Heart right ventricle (tissue), 16 donors: Measurements from ENCODE around the gene CKMT2. TPM values are rescaled to one million over a fixed set of nuclear protein-coding genes. Genes with fewer than 3 reads are reported as not detected.
A peak's percentile ranks its signal among the peaks of the same experiment; 100 is the strongest.

ENCODE experiments used
- ATAC-seq, 8 donors: fragments of 200-7000 bp; cut with Tn5 transposase; one replicate each; pipeline ENCODE4 v1.9.1; 2020; ENCODE audit warnings: mild to moderate bottlenecking in 8 of 8, moderate library complexity in 8 of 8, moderate number of reproducible peaks in 1 of 8
- DNase-seq, 2 donors: peaks; one replicate each; pipeline ENCODE4 v3.0.0-alpha.2; 2020
- H3K27ac ChIP-seq, 10 donors: fragments of 200-600 bp; sonication (generic) in 2 of 10; one replicate each; pipeline versions ENCODE4 v1.5.0 to v1.8.0; 2020 to 2022; ENCODE audit warnings: mild to moderate bottlenecking in 3 of 10
- H3K27me3 ChIP-seq, 7 donors: fragments of 200-600 bp; one replicate each; pipeline ENCODE4 v1.8.0; 2021 to 2022; ENCODE audit warnings: mild to moderate bottlenecking in 2 of 7
- H3K36me3 ChIP-seq, 9 donors: fragments of 200-600 bp; sonication (generic) in 1 of 9; one replicate each; pipeline versions ENCODE4 v1.5.0 to v1.8.0; 2020 to 2022; ENCODE audit warnings: mild to moderate bottlenecking in 2 of 9
- H3K4me1 ChIP-seq, 9 donors: fragments of 200-600 bp; sonication (generic) in 1 of 9; one replicate each; pipeline versions ENCODE4 v1.5.0 to v1.8.0; 2020 to 2022; ENCODE audit warnings: mild to moderate bottlenecking in 4 of 9
- H3K4me3 ChIP-seq, 10 donors: fragments of 200-600 bp; sonication (generic) in 2 of 10; one replicate each; pipeline versions ENCODE4 v1.5.0 to v1.8.0; 2020 to 2022; ENCODE audit warnings: mild to moderate bottlenecking in 7 of 10, moderate library complexity in 2 of 10
- H3K9me3 ChIP-seq, 11 donors: fragments of 200-600 bp in 10 of 11; sonication (generic) in 2 of 11; one replicate each; pipeline versions ENCODE4 v1.5.0 to v1.8.0; 2013 to 2022; ENCODE audit warnings: mild to moderate bottlenecking in 2 of 11, control low read depth in 1 of 11, moderate library complexity in 1 of 11
- CTCF ChIP-seq, 9 donors: fragments of 200-600 bp; sonication (generic) in 2 of 9; IDR thresholded peaks; one replicate each; pipeline versions ENCODE4 v1.5.0 to v1.8.0; 2021 to 2022; ENCODE audit warnings: antibody characterized with exemption in 9 of 9, mild to moderate bottlenecking in 5 of 9, moderate library complexity in 1 of 9
- WGBS, 2 donors: extraction: QIAGEN DNeasy Blood & Tissue Kit; methylation state at CpG; one replicate each; pipeline ENCODE4 v1.1.7; 2013; ENCODE audit warnings: inconsistent platforms in 1 of 2; 5-methylcytosine and 5-hydroxymethylcytosine counted together
- intact Hi-C, 10 donors: fragments of 100-400 bp; cut with DNase I; formaldehyde crosslinking; loops; one replicate each; pipeline versions ENCODE4 v1.11.1 to v1.14.2; 2022
- polyA plus RNA-seq, 2 donors: library from polyadenylated mRNA; stranded (reverse); fragments of 200-250 nt; gene quantifications; one replicate each; pipeline ENCODE4 v1.2.3, GENCODE V29; 2013
- total RNA-seq, 10 donors: library from RNA; stranded (reverse); fragmentation: NEBNext Ultra II Directional in 3 of 10; extraction: Animal tissue kit (Norgen Biotek cat#: 25700) in 3 of 10; gene quantifications; one replicate each; pipeline versions ENCODE4 v1.2.1 to v1.2.4, GENCODE V29; 2021 to 2023
- donor health status: Arrhythmogenic right ventricular cardiomyopathy.
- donor health status: ischemic (EF 13 %, LVEDD 7.1; RV severe dilation, severe dysfunction).
- donor health status: healthy with polysubstance abuse.
- donor health status: DM: no; HTN: yes; CAD: no.
- donor health status: DM: no; HTN: no; CAD: no.
- donor health status: ischemic (EF 25% LVEDD 6.9; RV normal size, moderate dysfunction).
- donor health status: ischemic (EF 25% LVEDD 5.7; RV mildly dilated, moderate dysfunction).
- donor health status: healthy.
- donor health status: DM: yes; HTN: yes; CAD: no.
- donor health status: Ischemic cardiomyopathy.
- donor health status: ischemic (EF 35%, LVEDD 5.7; RV mildly dilated, moderate dysfunction).
- donor health status: nonischemic (EF 11% LVEDD 7.7; RV severe dilation, severe dysfunction).
- donor health status: DM: yes; HTN: yes; CAD: no.
- donor health status: PGD.
- donor health status: ischemic (EF 29% LVEDD 5.4; RV normal size, mild dysfunction).
- donor health status: nonischemic (EF 23%, LVEDD 6.1; RV moderate dilation, normal function).

Gene CKMT2
- total and polyA plus RNA-seq, 12 donors, result 1,088 to 2,236 (median 1,671) TPM

- ATAC-seq (no peak), DNase-seq (no peak)
- H3K27me3 ChIP-seq, result no peaks in the 10 kb centered on the region
- H3K36me3 ChIP-seq, result peaks cover 0 to 11% (median 0%) of the 10 kb centered on the region in 9 donors
- 82% methylated on average over 4 of the region's 4 CpGs for WGBS, 2 donors
- intact Hi-C loops, result loop anchor here in 3 of 10 donors (5.0 to 10.0 kb wide), 3 partner anchors 50 to 613 kb away; no protein-coding TSS in a partner anchor
- H3K4me1 ChIP-seq, result peaks cover 3 to 49% (median 28%) of the 10 kb centered on the region in 9 donors
- no peak for TF ChIP-seq CTCF (IDR thresholded peaks at IDR 0.05)
- H3K4me3 ChIP-seq, result no peak overlapping the region
- H3K9me3 ChIP-seq, result peaks cover 0 to 24% (median 5%) of the 10 kb centered on the region in 11 donors
- peak overlapping the region in 1 of 10 donors; percentile 40 for H3K27ac ChIP-seq
Measured at GRCh38 chr5:81297531-81297930, 64.4 kb downstream of the CKMT2 start.

- intact Hi-C loops, result loop anchor here in 1 of 10 donors (10.0 kb wide), 1 partner anchor 626 kb away; no protein-coding TSS in a partner anchor
- H3K9me3 ChIP-seq, result no peaks in the 10 kb centered on the region
- peak in 3 of 8 donors; percentile 4 to 19 (median 12) for ATAC-seq
- WGBS, 2 donors, result 0% methylated on average over 2 of the region's 2 CpGs
- TF ChIP-seq CTCF (IDR thresholded peaks at IDR 0.05), result no peak
- no peak for DNase-seq
- H3K4me3 ChIP-seq, result peak overlapping the region; percentile 73 to 96 (median 79)
- H3K27me3 ChIP-seq, result no peaks in the 10 kb centered on the region
- H3K27ac ChIP-seq, result peak overlapping the region in 9 of 10 donors; percentile 82 to 95 (median 93)
- peaks cover 0 to 14% (median 4%) of the 10 kb centered on the region in 9 donors for H3K36me3 ChIP-seq
- H3K4me1 ChIP-seq, result peaks cover 3 to 63% (median 35%) of the 10 kb centered on the region in 9 donors
Measured at GRCh38 chr5:81300921-81301270, 67.8 kb downstream of the CKMT2 start.

GRCh38 chr5:81301271-81302015, 68.3 kb downstream of the CKMT2 start, which contains the start of gene ZCCHC9:
TSS of gene ZCCHC9 (plus strand) at chr5:81301587. CDS start at chr5:81304758, 3,171 bp downstream.
- peak within 1 kb of the TSS; percentile 80 to 95 (median 92) for H3K27ac ChIP-seq
- 0 to 1% methylated on average over 54 of the region's 54 CpGs for WGBS, 2 donors
- peaks cover 0 to 16% (median 4%) of the 10 kb centered on the region in 9 donors for H3K36me3 ChIP-seq
- H3K4me1 ChIP-seq, result peaks cover 3 to 63% (median 35%) of the 10 kb centered on the region in 9 donors
- no peaks in the 10 kb centered on the region for H3K27me3 ChIP-seq
- TF ChIP-seq CTCF (IDR thresholded peaks at IDR 0.05), result peak in 7 of 9 donors; percentile 16 to 63 (median 33)
- DNase-seq (peak; percentile 93 to 94), ATAC-seq (peak; percentile 97 to 99 (median 98))
- H3K9me3 ChIP-seq, result no peaks in the 10 kb centered on the region
- intact Hi-C loops, result loop anchor here in 1 of 10 donors (10.0 kb wide), 1 partner anchor 627 kb away; no protein-coding TSS in a partner anchor
- peak within 1 kb of the TSS; percentile 73 to 96 (median 79) for H3K4me3 ChIP-seq

- Histone ChIP-seq H3K4me1 (peaks cover 3 to 54% (median 35%) of the 10 kb centered on the region in 9 donors), H3K4me3 (peak overlapping the region in 6 of 10 donors; percentile 76 to 90 (median 82))
- intact Hi-C loops, result loop anchor here in 1 of 10 donors (10.0 kb wide), 1 partner anchor 628 kb away; no protein-coding TSS in a partner anchor
Measured at GRCh38 chr5:81302596-81302995, 69.5 kb downstream of the CKMT2 start.

More at GRCh38 chr5:81302596-81302995, 69.5 kb downstream of the CKMT2 start:
- WGBS, 2 donors, result 92 to 93% methylated on average over 5 of the region's 5 CpGs
- no peaks in the 10 kb centered on the region for H3K9me3 ChIP-seq
- no peak for TF ChIP-seq CTCF (IDR thresholded peaks at IDR 0.05)
- H3K36me3 ChIP-seq, result peaks cover 0 to 16% (median 4%) of the 10 kb centered on the region in 9 donors
- no peak overlapping the region for H3K27ac ChIP-seq
- DNase-seq (no peak), ATAC-seq (no peak)
- H3K27me3 ChIP-seq, result no peaks in the 10 kb centered on the region
